MM.1S (cell line): ENCODE data around the gene POFUT1.

Experiments used
- DNase-seq: peaks from one replicate; pipeline ENCODE4 v3.0.0-alpha.2; 2015
- H2AFZ ChIP-seq: fragments of 300-600 bp; sonication (generic); 2 replicates; pipeline ENCODE4 v1.6.0; 2016; ENCODE audit warnings: antibody characterized with exemption, low read length
- H3F3A ChIP-seq: fragments of 300-600 bp; sonication (generic); 2 replicates; pipeline ENCODE4 v1.6.1; 2016; ENCODE audit warnings: mild to moderate bottlenecking, antibody characterized with exemption, low read length, moderate library complexity, mixed read lengths; ENCODE audit not compliant: insufficient read depth
- H3K27ac ChIP-seq: fragments of 300-600 bp; sonication (generic); 2 replicates; pipeline ENCODE4 v1.5.1; 2016; ENCODE audit warnings: mild to moderate bottlenecking, low read length
- H3K27me3 ChIP-seq: fragments of 300-600 bp; sonication (generic); replicated peaks from 2 replicates; pipeline ENCODE4 v1.6.0; 2016; ENCODE audit warnings: low read length; ENCODE audit not compliant: insufficient read depth
- H3K36me3 ChIP-seq: fragments of 300-600 bp; sonication (generic); replicated peaks from 2 replicates; pipeline ENCODE4 v1.6.1; 2016; ENCODE audit warnings: mild to moderate bottlenecking, low read length, mixed read lengths; ENCODE audit not compliant: insufficient read depth
- H3K4me1 ChIP-seq: fragments of 300-600 bp; sonication (generic); 2 replicates; pipeline ENCODE4 v1.6.1; 2016; ENCODE audit warnings: low read length, mixed read lengths
- H3K4me2 ChIP-seq: fragments of 300-600 bp; sonication (generic); 2 replicates; pipeline ENCODE4 v1.6.0; 2016; ENCODE audit warnings: low read depth, low read length
- H3K4me3 ChIP-seq: fragments of 300-600 bp; sonication (generic); 2 replicates; pipeline ENCODE4 v1.5.1; 2016; ENCODE audit warnings: low read length, mixed read lengths
- H3K79me2 ChIP-seq: fragments of 300-600 bp; sonication (generic); 2 replicates; pipeline ENCODE4 v1.6.1; 2016; ENCODE audit warnings: mixed run types, low read length, mixed read lengths
- H3K9ac ChIP-seq: fragments of 300-600 bp; sonication (generic); 2 replicates; pipeline ENCODE4 v1.6.1; 2016; ENCODE audit warnings: low read length, mixed read lengths
- H3K9me2 ChIP-seq: fragments of 300-600 bp; sonication (generic); replicated peaks from 2 replicates; pipeline ENCODE4 v1.6.1; 2016; ENCODE audit warnings: mild to moderate bottlenecking, low read length, mixed read lengths; ENCODE audit not compliant: insufficient read depth
- H3K9me3 ChIP-seq: fragments of 300-600 bp; sonication (generic); replicated peaks from 2 replicates; pipeline ENCODE4 v1.6.1; 2016; ENCODE audit warnings: mild to moderate bottlenecking, low read length, mixed read lengths; ENCODE audit not compliant: insufficient read depth
- H4K20me1 ChIP-seq: fragments of 300-600 bp; sonication (generic); 2 replicates; pipeline ENCODE4 v1.6.1; 2016; ENCODE audit warnings: mild to moderate bottlenecking, low read length, moderate library complexity, mixed read lengths; ENCODE audit not compliant: insufficient read depth
- EZH2 ChIP-seq: fragments of 300-600 bp; sonication (generic); optimal IDR thresholded peaks from 2 replicates; pipeline ENCODE3; 2017; ENCODE audit warnings: low read depth, mild to moderate bottlenecking, antibody characterized with exemption, low read length, mixed read lengths
- EZH2phosphoT487 ChIP-seq: fragments of 300-600 bp; sonication (generic); IDR thresholded peaks from 2 replicates; pipeline ENCODE4 v1.6.1; 2018; ENCODE audit warnings: antibody characterized with exemption, low read length
- TF ChIP-seq, protein P1 (sequence below): fragments of 300-600 bp; sonication (generic); IDR thresholded peaks from 2 replicates; pipeline ENCODE4 v1.5.1; 2016; ENCODE audit warnings: antibody characterized with exemption, low read length, mixed read lengths

Gene POFUT1

DNA sequence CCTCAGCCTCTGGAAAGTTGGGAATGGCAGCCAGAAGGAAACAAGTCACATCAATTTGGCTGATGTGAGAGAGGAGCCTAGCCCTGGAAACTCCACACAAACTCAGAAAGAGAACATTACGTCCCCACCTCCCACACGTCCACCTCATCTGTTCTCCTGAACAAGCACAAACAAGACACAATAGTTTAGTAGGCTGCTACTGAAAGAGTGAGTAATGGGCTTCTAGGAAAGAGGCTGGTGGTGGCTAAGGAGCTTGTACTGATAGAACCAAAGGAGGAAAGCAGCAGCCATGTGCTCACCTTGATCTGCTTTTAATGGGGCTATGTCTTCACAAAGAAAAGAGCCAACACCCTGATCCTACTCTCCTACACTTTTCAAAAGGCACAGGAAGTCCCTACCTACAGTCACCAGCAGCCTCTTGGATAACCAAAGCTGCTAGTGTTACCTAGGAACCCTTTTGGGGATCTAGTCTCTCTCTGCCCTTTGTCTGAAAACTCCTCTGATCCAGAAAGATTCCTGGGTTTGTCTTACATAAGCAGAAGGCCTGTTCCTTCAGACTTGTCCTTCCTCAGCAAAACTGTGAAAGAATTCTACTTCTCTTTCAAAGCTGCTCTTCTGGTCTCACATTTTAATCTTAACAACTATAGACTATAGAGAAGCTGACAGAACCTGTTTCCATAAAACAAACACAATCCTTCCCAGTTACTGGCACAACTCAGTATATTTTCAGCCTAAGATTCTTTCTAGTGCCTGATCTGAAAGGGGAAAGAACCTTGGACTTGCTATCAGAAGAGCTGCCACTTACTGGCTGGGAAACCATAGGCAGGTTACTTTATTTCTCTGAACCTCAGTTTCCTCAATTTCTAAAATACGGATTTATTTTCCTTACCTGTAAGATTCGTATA is 3.2 kb upstream of the POFUT1 start:
- no peak overlapping the region for H3K4me2 ChIP-seq
- H3K79me2 ChIP-seq, result peaks cover 91% of the 10 kb centered on the region
- no peak overlapping the region for H3K9ac ChIP-seq
- no peak overlapping the region for H2AFZ ChIP-seq
- H4K20me1 ChIP-seq, result peaks cover 8% of the 10 kb centered on the region; the same call in 1 of the 2 replicates
- peaks cover 22% of the 10 kb centered on the region for H3K4me1 ChIP-seq
- DNase-seq, result no peak
- peaks cover 10% of the 10 kb centered on the region; the same call in 1 of the 2 replicates for H3F3A ChIP-seq
- no peak overlapping the region for H3K27ac ChIP-seq
- no peaks in the 10 kb centered on the region for H3K9me2 ChIP-seq
- no peaks in the 10 kb centered on the region for H3K27me3 ChIP-seq
- no peaks in the 10 kb centered on the region for H3K9me3 ChIP-seq
- no peak overlapping the region for H3K4me3 ChIP-seq
- H3K36me3 ChIP-seq, result 0 out of 2 replicates have a peak, but pooled peaks cover 3% of the 10 kb centered on the region
- TF ChIP-seq EZH2phosphoT487 (no peak), EZH2 (no peak)
- TF ChIP-seq, protein P1, sequence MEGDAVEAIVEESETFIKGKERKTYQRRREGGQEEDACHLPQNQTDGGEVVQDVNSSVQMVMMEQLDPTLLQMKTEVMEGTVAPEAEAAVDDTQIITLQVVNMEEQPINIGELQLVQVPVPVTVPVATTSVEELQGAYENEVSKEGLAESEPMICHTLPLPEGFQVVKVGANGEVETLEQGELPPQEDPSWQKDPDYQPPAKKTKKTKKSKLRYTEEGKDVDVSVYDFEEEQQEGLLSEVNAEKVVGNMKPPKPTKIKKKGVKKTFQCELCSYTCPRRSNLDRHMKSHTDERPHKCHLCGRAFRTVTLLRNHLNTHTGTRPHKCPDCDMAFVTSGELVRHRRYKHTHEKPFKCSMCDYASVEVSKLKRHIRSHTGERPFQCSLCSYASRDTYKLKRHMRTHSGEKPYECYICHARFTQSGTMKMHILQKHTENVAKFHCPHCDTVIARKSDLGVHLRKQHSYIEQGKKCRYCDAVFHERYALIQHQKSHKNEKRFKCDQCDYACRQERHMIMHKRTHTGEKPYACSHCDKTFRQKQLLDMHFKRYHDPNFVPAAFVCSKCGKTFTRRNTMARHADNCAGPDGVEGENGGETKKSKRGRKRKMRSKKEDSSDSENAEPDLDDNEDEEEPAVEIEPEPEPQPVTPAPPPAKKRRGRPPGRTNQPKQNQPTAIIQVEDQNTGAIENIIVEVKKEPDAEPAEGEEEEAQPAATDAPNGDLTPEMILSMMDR, result no peak

DNA sequence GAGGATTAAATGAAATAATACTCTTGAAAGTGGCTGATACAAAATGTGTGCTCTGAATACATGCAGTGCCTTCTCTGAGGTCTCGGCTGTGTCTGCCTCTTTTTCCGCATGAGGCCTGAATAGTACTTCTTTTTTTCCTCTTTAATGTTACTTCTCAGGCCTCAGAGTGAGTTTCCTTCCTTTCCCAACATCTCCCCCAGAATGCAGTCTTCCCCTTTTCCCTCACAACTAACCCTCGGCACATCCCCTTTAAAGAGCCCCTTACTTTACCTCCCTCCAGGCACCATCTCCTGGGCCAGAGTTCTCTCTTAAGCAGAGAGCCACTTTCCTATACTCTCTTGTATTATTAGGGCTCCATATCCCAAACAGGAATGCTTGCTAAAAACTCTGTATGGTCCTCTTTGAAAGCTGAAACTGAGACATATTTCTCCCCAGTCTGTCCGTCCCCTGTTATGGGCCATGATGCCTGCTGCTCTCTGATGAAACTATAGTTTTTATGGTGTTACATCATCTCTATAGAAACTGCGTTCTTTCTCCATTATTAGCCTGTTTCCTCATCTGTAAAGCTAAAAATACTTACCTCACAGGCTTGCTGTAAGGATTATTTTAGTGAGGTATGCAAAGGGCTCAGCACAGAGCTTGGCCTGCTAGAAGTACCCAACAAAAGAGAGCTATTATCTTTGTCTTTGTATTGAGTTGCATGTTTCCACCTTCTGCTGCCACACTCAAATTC is 2.4 kb upstream of the POFUT1 start:
- no peaks in the 10 kb centered on the region for H3K27me3 ChIP-seq
- H3K9me2 ChIP-seq, result no peaks in the 10 kb centered on the region
- H3K4me2 ChIP-seq, result peak overlapping the region; percentile 99
- peaks cover 22% of the 10 kb centered on the region for H3K4me1 ChIP-seq
- H3K4me3 ChIP-seq, result no peak overlapping the region
- H3K79me2 ChIP-seq, result peaks cover 94% of the 10 kb centered on the region
- peaks cover 10% of the 10 kb centered on the region; the same call in 1 of the 2 replicates for H3F3A ChIP-seq
- H2AFZ ChIP-seq, result no peak overlapping the region
- TF ChIP-seq, protein P1, result no peak
- TF ChIP-seq EZH2 (no peak), EZH2phosphoT487 (no peak)
- H3K9ac ChIP-seq, result peak overlapping the region; percentile 94; the same call in 1 of the 2 replicates
- peaks cover 8% of the 10 kb centered on the region; the same call in 1 of the 2 replicates for H4K20me1 ChIP-seq
- peak overlapping the region; percentile 32; the same call in 1 of the 2 replicates for H3K27ac ChIP-seq
- no peaks in the 10 kb centered on the region for H3K9me3 ChIP-seq
- 0 out of 2 replicates have a peak, but pooled peaks cover 3% of the 10 kb centered on the region for H3K36me3 ChIP-seq
- no peak for DNase-seq

DNA sequence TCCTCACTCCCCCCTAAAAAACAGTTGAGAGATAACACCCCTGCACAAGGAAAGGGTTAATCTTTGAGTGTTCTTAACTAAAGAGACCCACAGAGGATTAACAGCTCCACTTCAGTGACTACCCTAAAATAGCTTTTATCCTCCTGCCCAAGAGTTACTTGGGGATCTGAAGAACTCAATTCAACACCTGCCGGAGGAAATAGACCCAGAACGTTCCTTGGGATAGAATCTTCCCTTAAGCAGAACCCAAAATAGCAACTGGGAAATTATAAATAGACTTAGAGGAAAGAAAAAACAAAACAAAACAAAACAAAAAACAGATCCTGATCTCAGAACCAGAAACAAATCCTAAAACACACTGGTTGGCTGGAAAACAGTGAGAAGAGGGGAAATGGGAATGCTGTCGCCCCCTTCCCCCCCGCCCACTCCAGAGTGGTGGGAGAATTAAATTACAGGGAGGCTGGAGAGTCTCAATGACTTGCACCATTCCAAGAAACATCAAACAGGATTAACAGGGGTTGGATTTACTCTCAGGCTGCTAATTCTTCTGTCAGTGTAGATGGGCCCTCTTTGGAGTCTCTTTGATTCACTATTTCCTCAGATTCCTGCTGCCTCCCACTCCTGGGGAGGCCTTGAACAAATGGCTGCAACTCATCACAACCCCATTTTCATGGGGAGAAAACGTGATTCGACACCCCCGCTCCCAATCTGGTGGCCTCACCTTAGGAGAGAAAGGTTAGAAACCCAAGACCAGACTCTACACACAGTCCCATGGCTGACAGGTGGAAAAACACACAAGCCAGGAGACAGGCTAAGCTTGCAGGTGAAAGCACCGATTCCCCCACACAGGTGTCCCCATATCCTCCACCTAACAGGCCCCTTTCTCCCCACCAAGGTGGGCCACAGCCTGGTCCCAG is 1.6 kb upstream of the POFUT1 start:
- peak overlapping the region; percentile 94 for H3K9ac ChIP-seq
- no peak for DNase-seq
- peaks cover 8% of the 10 kb centered on the region; the same call in 1 of the 2 replicates for H4K20me1 ChIP-seq
- H3F3A ChIP-seq, result peaks cover 10% of the 10 kb centered on the region; the same call in 1 of the 2 replicates
- no peaks in the 10 kb centered on the region; the same call in 1 of the 2 replicates for H3K36me3 ChIP-seq
- peaks cover 22% of the 10 kb centered on the region for H3K4me1 ChIP-seq
- H3K4me2 ChIP-seq, result peak overlapping the region; percentile 99
- H3K9me2 ChIP-seq, result no peaks in the 10 kb centered on the region
- H3K27ac ChIP-seq, result peak overlapping the region; percentile 32; the same call in 1 of the 2 replicates
- peak overlapping the region; percentile 97 for H3K4me3 ChIP-seq
- no peaks in the 10 kb centered on the region for H3K27me3 ChIP-seq
- peaks cover 89% of the 10 kb centered on the region for H3K79me2 ChIP-seq
- no peak for TF ChIP-seq EZH2phosphoT487
- TF ChIP-seq, protein P1, result no peak
- no peak for TF ChIP-seq EZH2
- H2AFZ ChIP-seq, result no peak overlapping the region
- H3K9me3 ChIP-seq, result no peaks in the 10 kb centered on the region
